ENCODE measurements around the gene RCOR2. TPM values are rescaled to one million over a fixed set of nuclear protein-coding genes. Genes with fewer than 3 reads are reported as not detected.

RCOR2 gene
- total RNA-seq, 2 donors from 2014 or later, result 2.1 to 2.5 TPM

DNA sequence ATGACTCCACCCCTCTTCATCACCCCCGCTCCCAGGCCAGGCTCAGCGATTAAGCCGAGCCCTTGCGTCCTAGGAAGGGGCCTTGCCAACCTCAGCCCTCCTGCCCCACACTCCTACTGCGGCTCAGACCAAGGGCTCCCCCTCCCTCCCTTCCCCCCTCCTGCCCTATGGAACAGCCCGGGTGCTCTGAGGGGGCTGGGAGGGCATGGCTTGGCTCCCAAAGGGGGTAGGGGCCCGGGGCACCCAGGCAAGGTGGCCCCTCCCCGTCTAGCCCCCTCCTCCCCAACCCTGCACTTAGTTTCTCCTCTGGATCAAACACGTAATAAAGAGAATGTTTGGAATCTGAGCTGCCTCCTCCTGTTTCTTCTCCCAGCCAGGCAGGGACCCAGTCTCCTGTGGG, 6.3 kb downstream of the RCOR2 start:
- no peak for DNase-seq
- intact Hi-C loops (cut with DNase I, micrococcal nuclease), result no loop called here
- ATAC-seq, result no peak

DNA sequence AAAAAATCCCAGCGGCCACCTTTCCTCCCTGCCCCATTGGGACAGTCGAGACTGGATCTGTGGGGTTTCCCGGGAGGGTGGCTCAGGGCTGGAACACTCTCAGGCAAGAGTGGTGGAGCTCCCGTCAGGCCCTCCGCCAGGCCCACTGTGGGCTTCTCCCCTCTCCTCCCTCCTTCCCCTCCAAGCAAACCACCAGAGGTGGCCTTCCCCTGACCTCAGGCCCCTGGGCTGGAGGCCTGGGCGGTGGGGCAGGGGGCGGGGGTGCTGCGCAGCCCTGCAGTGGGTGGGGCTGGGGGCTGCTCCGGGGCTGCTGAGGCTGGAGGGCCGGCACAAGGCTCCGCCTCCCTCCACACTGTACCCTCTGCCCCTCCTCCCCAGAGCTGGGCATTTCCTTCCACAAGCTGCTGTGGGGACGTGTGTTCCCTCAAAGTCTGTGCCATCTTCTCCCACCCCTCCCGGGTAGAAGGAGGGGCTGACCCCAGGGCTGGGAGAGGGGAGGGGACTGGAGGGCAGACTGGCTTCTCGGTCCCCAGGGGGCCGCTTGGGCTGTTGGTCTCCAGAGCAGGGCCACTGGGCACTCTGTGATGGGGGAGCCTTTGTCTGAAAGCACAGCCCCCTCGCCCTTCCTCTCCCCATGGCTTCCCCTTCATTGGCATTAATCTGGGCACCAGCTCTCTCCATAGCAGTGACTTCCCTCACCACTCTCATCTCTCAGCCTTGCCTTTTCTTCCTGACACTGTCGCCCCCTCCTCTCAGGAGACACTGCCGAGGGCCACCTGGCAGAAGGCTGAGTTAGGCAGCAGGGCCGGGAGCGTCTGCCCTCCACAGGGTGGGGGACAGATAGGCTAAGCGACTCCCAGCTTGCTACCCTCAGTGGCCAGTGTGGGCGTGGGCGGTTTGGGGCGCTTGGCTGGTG, 7.1 kb downstream of the RCOR2 start:
- DNase-seq (no peak), ATAC-seq (peak; percentile 3)
- intact Hi-C loops (cut with DNase I, micrococcal nuclease), result no loop called here

DNA sequence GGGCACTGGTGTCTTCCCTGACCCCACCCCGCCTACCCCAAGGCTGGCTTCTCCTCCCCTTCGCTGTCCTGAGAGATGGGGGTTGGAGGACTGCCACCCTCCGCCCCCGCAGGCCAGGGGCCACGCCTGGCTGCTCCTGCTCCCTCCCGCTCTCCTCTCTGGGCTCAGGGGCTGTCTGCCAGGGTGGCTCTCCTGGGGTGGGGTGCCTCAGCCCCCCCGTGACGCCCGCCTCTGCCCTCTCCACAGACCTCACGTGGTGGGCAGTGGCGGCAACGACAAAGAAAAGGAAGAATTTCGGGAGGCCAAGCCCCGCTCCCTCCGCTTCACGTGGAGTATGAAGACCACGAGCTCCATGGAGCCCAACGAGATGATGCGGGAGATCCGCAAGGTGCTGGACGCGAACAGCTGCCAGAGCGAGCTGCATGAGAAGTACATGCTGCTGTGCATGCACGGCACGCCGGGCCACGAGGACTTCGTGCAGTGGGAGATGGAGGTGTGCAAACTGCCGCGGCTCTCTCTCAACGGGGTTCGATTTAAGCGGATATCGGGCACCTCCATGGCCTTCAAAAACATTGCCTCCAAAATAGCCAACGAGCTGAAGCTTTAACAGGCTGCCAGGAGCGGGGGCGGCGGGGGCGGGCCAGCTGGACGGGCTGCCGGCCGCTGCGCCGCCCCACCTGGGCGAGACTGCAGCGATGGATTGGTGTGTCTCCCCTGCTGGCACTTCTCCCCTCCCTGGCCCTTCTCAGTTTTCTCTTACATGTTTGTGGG, 8.1 kb downstream of the RCOR2 start:
- intact Hi-C loops (cut with DNase I, micrococcal nuclease), result no loop called here
- no peak for DNase-seq
- ATAC-seq, result no peak

- DNase-seq (no peak), ATAC-seq (peak; percentile 3)
- intact Hi-C loops (cut with DNase I, micrococcal nuclease), result no loop called here
Measured at GRCh38 chr11:63907808-63908530, 9.0 kb downstream of the RCOR2 start.

DNA sequence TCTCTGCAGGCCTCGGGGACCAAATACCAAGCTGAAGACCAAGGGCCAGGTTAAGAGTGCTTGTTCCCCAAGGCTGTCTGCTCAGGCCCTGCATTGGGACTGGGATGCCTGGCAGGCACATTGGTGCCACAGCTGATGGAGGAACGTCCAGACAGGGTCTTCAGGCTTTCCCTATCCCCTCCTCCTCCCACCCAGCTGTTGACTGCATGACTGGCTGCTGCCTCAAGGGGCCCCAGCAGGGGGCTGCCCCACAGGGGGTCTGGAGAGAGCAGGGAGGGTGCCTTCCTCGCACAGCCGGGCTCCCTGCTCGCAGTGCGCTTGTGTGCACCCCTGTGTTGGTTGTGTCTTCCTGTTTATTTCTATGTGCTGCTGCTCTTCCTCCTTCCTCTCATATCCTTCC, 9.9 kb downstream of the RCOR2 start:
- no peak for DNase-seq
- no peak for ATAC-seq
- intact Hi-C loops (cut with DNase I, micrococcal nuclease), result no loop called here

DNA sequence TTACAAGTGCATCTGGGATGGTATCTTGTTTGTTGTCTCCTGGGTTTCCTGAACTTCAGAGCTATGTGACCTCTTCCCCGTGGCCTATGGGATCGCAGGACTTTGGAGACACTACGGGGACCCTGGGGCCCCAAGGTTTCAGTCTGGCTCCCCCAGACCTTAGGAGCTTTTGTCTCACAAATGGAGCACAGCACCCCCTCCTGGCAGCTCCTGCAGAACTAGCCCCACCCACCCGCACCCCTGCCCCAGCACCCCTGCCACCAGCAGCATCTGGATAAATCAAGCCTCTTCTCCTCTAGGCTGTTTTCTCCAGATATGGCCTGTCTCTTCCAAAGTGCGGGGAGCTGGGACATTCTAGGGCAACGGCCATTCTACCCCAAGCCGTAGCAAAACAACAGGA, 10.4 kb downstream of the RCOR2 start:
- ATAC-seq (no peak), DNase-seq (peak in 1 of 2 donors; percentile 53)
- intact Hi-C loops (cut with DNase I, micrococcal nuclease), result no loop called here

- intact Hi-C loops (cut with DNase I, micrococcal nuclease), result no loop called here
- no peak for ATAC-seq
Measured at GRCh38 chr11:63906087-63906486, 10.9 kb downstream of the RCOR2 start.

GRCh38 chr11:63905179-63905578, 11.8 kb downstream of the RCOR2 start:
- no peak for ATAC-seq
- intact Hi-C loops (cut with DNase I, micrococcal nuclease), result no loop called here
- no peak for DNase-seq

More at GRCh38 chr11:63906087-63906486, 10.9 kb downstream of the RCOR2 start:
- no peak for DNase-seq

DNA sequence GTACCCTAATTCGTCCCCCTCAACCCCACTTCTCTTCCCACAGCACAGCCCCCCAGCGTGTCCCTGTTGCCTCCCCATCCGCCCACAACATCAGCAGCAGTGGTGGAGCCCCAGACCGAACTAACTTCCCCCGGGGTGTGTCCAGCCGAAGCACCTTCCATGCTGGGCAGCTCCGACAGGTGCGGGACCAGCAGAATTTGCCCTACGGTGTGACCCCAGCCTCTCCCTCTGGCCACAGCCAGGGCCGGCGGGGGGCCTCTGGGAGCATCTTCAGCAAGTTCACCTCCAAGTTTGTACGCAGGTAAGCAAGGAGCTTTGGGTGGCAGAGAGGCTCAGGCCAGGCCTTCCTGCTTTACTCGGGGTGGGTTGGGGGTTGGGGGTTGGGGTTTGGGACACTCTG, 12.2 kb downstream of the RCOR2 start:
- intact Hi-C loops (cut with DNase I, micrococcal nuclease), result no loop called here
- ATAC-seq (no peak), DNase-seq (no peak)

DNA sequence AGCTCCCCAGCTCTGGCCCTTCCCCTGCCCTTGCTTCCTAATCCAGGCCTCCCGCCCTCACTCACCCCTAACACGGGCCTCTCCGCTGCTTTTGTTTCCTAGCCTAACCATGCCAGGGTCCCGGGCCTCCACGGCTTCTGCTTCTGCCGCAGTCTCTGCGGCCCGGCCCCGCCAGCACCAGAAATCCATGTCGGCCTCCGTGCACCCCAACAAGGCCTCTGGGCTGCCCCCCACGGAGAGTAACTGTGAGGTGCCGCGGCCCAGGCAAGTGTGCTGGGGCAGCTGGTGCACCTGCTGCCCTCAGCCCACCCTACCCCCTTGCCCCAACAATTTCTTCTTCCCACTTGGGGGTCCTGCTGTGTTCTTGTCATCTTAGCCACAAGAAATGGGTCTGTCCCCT, 13.1 kb downstream of the RCOR2 start:
- DNase-seq (no peak), ATAC-seq (no peak)
- intact Hi-C loops (cut with DNase I, micrococcal nuclease), result no loop called here

DNA sequence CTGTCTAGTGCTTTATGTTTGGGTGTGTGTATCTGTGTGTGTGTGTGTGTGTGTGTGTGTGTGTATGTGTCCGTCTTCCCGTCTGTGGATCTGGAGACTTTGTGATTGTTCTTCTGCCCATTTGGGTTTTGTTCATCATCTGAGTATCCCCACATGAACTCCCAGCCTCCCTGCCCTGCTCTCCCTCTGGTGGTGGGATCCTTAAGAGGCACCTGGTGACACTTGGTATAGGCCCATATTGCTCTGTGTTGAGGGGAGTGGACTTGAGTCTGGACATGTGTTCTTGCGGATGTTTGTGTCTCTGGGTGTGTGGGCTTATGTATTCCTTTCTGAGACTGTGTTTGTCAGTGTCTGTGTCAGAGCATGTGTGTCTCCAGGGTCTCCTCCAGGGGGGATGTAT, 15.3 kb downstream of the RCOR2 start:
- DNase-seq, result no peak
- ATAC-seq, result peak; percentile 44
- intact Hi-C loops (cut with DNase I, micrococcal nuclease), result no loop called here

- intact Hi-C loops (cut with DNase I, micrococcal nuclease), result no loop called here
- no peak for DNase-seq
- ATAC-seq, result no peak
Measured at GRCh38 chr11:63897459-63898146, 19.4 kb downstream of the RCOR2 start.

DNA sequence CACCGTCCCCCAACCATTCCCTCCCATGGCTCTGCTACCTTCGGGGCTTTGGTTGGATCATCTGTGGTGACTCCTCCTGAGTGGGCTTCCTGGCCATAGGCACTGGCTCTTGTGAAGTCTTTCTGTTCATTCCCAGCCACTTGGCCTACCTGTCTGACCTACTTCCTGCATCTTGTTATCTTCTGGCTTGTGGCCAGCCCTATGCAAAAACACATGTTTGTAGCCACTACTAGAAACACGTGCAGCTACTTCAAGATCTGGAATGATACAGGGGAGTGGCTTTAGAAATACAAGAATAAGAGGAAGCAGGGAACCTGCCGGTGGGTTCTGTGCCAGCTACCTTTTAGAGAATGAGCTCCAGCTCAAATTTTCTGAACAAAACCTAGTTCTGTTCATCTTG, 20.9 kb downstream of the RCOR2 start:
- intact Hi-C loops (cut with DNase I, micrococcal nuclease), result no loop called here
- DNase-seq (peak in 1 of 2 donors; percentile 53), ATAC-seq (peak; percentile 81)

DNA sequence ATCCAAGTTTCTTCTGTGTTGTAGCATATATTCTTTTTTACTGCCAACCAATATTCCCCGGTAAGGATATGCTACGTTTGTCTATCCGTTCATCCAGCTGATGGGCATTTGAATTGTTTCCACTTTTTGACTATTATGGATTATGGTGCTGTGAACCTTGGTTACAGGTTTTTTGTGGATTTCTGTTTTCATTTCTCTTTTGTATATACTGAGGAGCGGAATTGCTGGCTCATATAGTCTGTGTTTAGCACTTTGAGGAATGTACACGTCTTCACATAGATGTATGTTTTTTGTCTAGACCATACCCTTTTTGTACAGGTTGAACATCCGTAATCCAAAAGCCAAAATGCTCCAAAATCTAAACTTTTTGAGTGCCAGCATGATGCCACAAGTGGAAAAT, 23.6 kb downstream of the RCOR2 start:
- DNase-seq, result no peak
- intact Hi-C loops (cut with DNase I, micrococcal nuclease), result no loop called here
- no peak for ATAC-seq

- DNase-seq, result no peak
- intact Hi-C loops (cut with DNase I, micrococcal nuclease), result no loop called here
- ATAC-seq, result no peak
Measured at GRCh38 chr11:63892228-63892627, 24.7 kb downstream of the RCOR2 start.

DNA sequence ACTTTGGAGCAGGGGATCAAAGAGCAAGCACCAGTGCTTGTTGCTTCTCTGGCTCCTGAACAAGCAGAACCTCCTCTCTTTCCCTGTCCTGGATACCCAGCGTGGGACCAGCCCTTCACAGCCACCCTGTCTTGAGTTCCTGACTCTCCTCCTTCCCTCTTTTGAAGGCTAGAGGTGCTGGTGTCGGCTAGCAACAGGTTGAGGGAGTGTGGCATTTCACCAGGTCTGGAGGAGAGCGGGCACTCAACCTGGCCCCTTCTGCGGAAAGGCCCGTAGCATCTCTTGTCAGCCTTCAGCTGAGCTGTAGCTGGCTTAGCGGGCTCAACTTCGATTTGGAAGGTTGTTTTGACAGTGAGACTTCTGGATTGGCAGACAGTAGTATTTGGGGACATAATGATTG, 26.6 kb downstream of the RCOR2 start:
- ATAC-seq, result no peak
- intact Hi-C loops (cut with DNase I, micrococcal nuclease), result no loop called here
- no peak for DNase-seq

DNA sequence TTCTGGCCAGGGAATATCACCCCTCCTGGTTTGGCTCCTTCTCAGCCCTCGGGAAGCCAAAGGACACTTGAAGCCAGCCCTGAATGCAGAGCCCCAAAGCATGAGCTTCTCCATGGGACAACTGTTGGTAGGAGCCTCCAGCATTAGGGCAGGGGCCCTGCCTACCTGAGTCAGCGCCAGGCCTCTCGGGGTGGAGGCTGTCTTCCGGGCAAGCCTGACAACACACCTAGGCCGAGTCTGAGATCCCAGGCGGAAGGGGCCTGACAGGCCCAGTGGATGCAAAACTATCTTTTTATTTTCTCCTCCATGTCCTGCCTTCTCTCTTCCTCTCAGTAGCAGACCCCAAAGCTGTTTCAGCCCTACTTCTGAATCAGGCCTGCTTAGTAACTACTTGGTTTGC, 27.6 kb downstream of the RCOR2 start:
- intact Hi-C loops (cut with DNase I, micrococcal nuclease), result no loop called here
- peak; percentile 71 to 74 for DNase-seq
- ATAC-seq, result peak; percentile 73

DNA sequence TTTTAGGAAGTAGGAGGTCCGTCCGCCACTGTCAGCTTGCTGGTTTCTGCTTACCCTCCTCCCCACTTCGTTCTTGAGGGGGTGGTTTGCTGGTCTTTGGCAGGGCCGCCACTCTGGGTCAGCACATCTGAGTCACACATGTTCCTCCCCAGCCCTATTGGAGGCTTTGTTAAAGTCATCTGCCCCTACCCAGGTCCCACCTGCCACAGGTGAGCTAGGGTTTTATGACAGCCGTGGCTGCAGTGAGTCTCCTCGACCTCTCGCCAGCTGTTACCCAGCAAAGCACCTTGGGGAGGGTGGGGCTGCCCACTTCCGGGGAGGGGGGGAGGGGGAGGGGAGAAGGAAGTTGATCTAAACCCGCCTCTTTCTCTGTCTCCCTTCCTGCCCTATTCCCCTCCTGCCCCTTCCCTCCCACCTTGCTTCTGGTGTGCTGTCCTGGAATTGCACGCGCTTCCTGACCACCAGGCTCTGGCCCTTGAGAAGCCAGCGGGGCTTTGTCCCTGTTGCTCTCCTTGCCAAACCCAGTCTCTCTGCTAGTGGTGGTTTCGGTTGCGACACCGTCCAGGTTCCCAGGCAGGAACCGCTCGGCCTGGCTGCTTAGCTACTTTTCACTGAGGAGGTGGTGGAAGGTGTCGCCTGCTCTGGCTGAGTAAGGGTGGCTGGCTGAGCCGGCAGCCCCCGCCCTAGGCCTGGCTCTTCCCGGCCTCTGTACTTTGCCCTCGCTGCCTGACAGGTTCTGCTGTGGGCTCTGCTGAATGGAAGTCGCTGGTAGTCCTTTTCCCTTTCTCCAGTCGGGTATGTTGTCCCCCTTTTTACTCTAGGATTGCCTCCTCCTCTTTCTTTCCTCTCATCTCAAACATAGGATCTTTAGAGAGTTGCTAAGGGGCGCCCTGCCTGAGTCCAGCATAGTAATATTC, 28.5 kb downstream of the RCOR2 start:
- intact Hi-C loops (cut with DNase I, micrococcal nuclease), result no loop called here
- ATAC-seq, result peak; percentile 81
- peak; percentile 84 to 89 for DNase-seq

Measured in left colon (tissue), 2 donors.